Medulla oblongata (tissue), 1 donor: ENCODE data around the gene UBALD1.
"Not testable (repeated sequence)": the region's sequence is repeated elsewhere in the genome, so short reads cannot be mapped to it uniquely, and the experiment has no call there.

Experiments used
- DNase-seq: peaks from one replicate; pipeline ENCODE4 v3.0.0-alpha.2; 2015; ENCODE audit errors: extremely low spot score

UBALD1 gene

GRCh38 chr16:4599037-4599436, 15.7 kb downstream of the UBALD1 start:
- DNase-seq: no peak

GRCh38 chr16:4597174-4597573, 17.5 kb downstream of the UBALD1 start:
- no peak for DNase-seq

- no peak for DNase-seq
These were observed 20.0 kb downstream of the UBALD1 start for GRCh38 chr16:4594433-4595410.

GRCh38 chr16:4593086-4593485, 21.6 kb downstream of the UBALD1 start:
- DNase-seq: no peak

GRCh38 chr16:4591706-4592470, 22.8 kb downstream of the UBALD1 start:
- no peak for DNase-seq

- no peak for DNase-seq
These were observed 23.5 kb downstream of the UBALD1 start for GRCh38 chr16:4591191-4591590.

- no peak for DNase-seq
These were observed 25.7 kb downstream of the UBALD1 start for GRCh38 chr16:4588961-4589360.

GRCh38 chr16:4588386-4588785, 26.3 kb downstream of the UBALD1 start:
- DNase-seq: no peak

GRCh38 chr16:4586291-4586690, 28.4 kb downstream of the UBALD1 start:
- DNase-seq: no peak

GRCh38 chr16:4583906-4584305, 30.8 kb downstream of the UBALD1 start:
- no peak for DNase-seq

- DNase-seq: no peak
These were observed 34.4 kb downstream of the UBALD1 start for GRCh38 chr16:4580250-4580649.

- DNase-seq: no peak
These were observed 35.6 kb downstream of the UBALD1 start for GRCh38 chr16:4578961-4579530.

GRCh38 chr16:4576008-4576407, 38.7 kb downstream of the UBALD1 start:
- no peak for DNase-seq

GRCh38 chr16:4574919-4575705, 39.6 kb downstream of the UBALD1 start:
- DNase-seq: no peak

- not testable (repeated sequence) for DNase-seq
These were observed 40.8 kb downstream of the UBALD1 start for GRCh38 chr16:4573926-4574325.

- DNase-seq: no peak
These were observed 42.0 kb downstream of the UBALD1 start for GRCh38 chr16:4572715-4573114.

- DNase-seq: no peak
These were observed 43.9 kb downstream of the UBALD1 start for GRCh38 chr16:4570688-4571321.

GRCh38 chr16:4570086-4570485, 44.6 kb downstream of the UBALD1 start:
- no peak for DNase-seq

GRCh38 chr16:4566144-4566543, 48.5 kb downstream of the UBALD1 start:
- DNase-seq: no peak

GRCh38 chr16:4564661-4565267, 49.9 kb downstream of the UBALD1 start:
- DNase-seq: no peak

GRCh38 chr16:4561596-4561995, 53.1 kb downstream of the UBALD1 start:
- peak; percentile 62 for DNase-seq
